GM12874 (cell line): ENCODE results near the gene ZNF419.
"Not testable (repeated sequence)": the region's sequence is repeated elsewhere in the genome, so short reads cannot be mapped to it uniquely, and the experiment has no call there.

Source experiments
- CTCF ChIP-seq: IDR thresholded peaks from 2 replicates; pipeline ENCODE4 v1.5.1; 2011; ENCODE audit warnings: low read depth, mild to moderate bottlenecking, control low read depth, low read length, moderate library complexity; ENCODE audit not compliant: insufficient read depth

Gene ZNF419

DNA sequence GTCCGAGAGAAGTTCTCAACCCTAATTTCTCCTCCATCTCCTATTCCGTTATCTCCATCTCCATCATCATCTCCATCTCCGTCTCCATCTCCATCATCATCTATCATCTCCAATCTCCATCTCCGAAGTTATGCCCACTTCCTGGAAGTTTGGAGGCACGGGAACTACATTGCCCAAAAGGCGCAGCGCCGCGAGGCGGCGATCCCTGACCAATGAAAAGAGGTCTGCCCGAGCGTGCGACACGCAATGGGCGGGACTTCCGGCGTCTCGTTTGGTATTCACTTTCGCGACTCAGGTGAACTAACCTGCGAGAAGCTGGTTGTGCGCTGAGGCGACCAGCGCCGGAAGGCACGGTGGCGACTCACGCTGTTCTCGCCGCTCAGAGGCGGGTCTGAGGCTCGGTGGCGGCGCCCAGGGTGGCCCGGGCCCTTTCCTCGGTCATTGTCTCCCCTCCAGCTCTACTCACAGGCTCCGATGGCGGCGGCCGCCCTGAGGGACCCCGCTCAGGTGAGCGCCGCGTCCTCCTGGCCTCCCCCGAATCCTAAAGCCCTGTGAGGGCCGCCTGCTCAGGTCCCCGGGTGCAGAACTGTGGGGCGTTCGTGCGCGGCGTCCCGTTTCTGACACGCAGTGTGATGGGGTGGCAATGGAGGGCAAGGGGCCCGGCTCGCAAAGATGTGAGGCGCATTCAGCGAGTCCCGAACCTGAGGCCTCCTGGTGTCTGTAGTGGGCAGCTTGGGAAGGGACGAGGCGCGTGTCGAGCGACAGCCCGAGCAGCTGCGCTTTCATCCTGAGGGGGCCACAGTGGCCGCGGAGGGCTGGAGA lies at the start of gene ZNF419:
TSS of gene ZNF419 (plus strand) at position 274 of the 822 bp plus-strand sequence. CDS start at position 475, 201 bp downstream.
- TF ChIP-seq CTCF, result not testable (repeated sequence)

DNA sequence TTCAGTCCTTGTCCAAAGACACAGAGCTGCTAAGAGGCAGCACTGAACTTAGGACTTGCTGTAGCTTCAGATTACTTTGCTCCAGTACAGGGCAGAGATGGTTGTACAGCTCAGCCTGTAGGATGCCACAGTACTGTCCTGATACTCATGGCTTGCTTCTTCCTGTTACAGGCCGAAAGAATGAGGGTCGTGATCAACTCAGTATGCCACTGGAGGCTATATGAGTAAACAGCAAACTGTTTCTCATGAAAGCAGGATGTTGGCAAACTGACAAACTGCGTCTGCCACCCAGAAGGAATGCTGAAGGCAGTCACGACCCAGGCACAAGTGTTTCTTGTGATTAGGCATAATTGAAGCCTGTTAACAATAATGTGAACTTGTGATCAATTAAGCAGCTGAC lies 49.6 kb upstream of the ZNF419 start:
- TF ChIP-seq CTCF, result no peak

GRCh38 chr19:57438925-57439324 lies 48.6 kb upstream of the ZNF419 start:
- no peak for TF ChIP-seq CTCF

DNA sequence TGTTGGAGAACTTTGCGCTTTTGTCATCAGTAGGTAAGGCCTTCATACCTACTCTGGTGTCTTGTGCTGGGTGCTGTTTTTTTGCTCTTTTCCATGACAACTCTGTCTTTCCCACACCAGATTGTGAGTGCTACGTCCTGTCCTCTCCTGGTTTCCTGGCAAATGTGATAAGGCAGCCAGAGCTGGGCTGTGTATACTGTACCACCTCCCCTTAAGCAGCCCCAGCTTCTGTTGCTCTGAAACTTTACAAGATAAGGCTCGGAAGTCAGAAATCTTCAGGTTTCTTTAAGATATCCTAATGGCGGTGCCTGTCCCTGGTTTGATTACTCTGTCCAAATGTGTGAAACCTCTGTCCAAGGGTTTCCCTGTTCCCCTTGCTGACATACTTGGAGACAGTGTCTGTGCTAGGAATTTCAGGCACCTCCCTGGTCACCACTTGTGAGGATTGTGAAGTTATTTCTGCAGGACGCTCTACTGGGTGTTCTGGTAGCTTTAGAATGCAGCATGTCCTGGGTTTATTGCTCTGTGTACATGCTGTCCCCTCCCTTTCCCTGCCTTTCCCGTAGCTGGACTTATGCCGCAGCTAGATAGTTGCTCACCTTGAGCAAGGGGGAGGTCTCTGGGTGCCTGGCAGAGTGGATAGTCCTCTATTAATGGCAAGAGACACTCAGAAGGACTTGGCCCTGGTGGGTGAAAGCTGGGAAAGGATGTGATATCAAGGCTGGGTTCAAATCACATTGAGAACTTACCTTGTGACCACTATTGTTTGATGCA lies 45.4 kb upstream of the ZNF419 start:
- no peak for TF ChIP-seq CTCF

GRCh38 chr19:57443121-57443696 lies 44.3 kb upstream of the ZNF419 start:
- TF ChIP-seq CTCF, result no peak

- TF ChIP-seq CTCF, result no peak
Observed at GRCh38 chr19:57452307-57452706, 35.2 kb upstream of the ZNF419 start.

DNA sequence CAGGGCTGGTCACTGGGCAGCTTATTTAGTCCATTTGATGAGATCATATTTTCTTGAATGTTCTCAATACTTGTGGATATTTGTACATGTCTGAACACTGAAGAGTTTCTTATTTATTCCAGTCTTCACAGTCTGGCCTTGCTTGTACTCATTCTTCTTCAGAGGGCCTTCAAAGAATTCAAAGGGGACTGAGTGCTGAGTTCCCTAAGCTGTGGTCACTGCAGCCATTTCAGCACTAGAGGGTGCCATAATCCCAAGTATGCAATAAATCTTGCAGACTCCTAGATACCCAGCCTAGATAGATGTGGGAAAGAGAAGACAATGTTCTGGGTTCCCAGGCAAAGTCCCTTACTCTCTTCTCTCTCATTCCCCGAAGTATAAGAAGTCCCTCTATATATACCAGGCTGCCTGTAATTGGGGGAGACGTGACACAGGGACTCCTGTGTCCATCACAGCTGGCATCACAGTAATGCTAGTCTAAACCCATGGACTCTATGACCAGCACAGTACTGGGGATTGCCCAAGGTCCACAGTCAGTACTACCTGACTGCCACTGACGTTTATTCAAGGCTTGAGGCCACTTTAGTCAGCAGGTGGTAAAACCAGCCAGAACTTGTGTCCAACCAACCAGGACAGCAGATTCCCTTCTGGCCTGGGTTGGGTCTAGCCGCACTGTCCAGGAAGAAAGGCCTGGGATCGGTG lies 21.7 kb upstream of the ZNF419 start:
- peak; percentile 41; the same call in 1 of the 2 replicates for TF ChIP-seq CTCF
